Lower leg skin (tissue), 3 donors: ENCODE measurements around the gene UBE2E2.

ENCODE experiments used
- POLR2A ChIP-seq, 2 donors: fragments of 450-650 bp; IDR thresholded peaks; one replicate each; pipeline ENCODE4 v1.6.1; 2016 to 2017; ENCODE audit warnings: antibody characterized with exemption in 2 of 2, mild to moderate bottlenecking in 1 of 2, moderate library complexity in 1 of 2
- TF ChIP-seq, protein P1 (sequence below), 3 donors: fragments of 450-650 bp; IDR thresholded peaks; one replicate each; pipeline ENCODE4 v1.5.1; 2016; ENCODE audit warnings: antibody characterized with exemption in 3 of 3, mild to moderate bottlenecking in 3 of 3, moderate library complexity in 2 of 3

DNA sequence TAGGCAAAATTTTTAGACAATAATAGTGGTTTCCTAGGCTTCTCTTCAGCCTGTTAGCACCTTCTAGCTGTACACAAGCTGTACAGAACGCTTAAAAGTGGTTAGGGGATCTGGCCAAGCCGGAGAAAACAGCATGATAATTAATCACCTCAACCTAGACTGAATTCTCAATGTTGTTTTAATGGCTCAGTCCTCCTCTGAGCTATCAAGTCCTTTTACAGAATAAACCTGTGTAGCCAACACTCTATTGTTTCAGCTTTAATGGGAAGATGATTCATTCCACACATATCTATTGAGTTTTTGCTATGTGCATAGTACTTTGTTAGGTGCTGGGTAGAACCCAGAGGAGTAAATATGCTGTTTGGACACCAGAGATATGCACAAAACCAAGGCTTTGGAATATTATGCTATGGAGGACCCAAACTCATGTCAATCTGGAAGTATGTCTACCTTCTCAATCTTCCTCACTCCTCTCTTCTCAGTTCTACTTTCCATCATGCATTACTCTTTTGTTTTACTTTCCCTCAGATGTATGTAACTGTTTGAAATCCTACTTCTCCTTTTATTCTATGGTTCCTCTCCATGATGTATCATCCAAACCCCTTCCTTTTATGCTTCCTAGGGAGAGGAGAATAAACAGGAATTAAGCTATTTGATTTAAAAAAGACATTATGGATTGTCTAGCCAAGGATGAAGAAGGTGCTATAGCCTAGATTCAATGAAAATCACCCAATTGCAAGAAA, 27.6 kb upstream of the UBE2E2 start:
- TF ChIP-seq, protein P1, sequence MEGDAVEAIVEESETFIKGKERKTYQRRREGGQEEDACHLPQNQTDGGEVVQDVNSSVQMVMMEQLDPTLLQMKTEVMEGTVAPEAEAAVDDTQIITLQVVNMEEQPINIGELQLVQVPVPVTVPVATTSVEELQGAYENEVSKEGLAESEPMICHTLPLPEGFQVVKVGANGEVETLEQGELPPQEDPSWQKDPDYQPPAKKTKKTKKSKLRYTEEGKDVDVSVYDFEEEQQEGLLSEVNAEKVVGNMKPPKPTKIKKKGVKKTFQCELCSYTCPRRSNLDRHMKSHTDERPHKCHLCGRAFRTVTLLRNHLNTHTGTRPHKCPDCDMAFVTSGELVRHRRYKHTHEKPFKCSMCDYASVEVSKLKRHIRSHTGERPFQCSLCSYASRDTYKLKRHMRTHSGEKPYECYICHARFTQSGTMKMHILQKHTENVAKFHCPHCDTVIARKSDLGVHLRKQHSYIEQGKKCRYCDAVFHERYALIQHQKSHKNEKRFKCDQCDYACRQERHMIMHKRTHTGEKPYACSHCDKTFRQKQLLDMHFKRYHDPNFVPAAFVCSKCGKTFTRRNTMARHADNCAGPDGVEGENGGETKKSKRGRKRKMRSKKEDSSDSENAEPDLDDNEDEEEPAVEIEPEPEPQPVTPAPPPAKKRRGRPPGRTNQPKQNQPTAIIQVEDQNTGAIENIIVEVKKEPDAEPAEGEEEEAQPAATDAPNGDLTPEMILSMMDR (IDR thresholded peaks at IDR 0.05): no peak
- TF ChIP-seq POLR2A (IDR thresholded peaks at IDR 0.05): no peak
